COLO829 (cell line): ENCODE results near the gene KSR1.

Experiments
- DNase-seq: peaks from one replicate; pipeline ENCODE4 v3.0.0; 2012; ENCODE audit warnings: low spot score

Gene KSR1

GRCh38 chr17:27550974-27551505, 94.8 kb downstream of the KSR1 start:
- no peak for DNase-seq

DNA sequence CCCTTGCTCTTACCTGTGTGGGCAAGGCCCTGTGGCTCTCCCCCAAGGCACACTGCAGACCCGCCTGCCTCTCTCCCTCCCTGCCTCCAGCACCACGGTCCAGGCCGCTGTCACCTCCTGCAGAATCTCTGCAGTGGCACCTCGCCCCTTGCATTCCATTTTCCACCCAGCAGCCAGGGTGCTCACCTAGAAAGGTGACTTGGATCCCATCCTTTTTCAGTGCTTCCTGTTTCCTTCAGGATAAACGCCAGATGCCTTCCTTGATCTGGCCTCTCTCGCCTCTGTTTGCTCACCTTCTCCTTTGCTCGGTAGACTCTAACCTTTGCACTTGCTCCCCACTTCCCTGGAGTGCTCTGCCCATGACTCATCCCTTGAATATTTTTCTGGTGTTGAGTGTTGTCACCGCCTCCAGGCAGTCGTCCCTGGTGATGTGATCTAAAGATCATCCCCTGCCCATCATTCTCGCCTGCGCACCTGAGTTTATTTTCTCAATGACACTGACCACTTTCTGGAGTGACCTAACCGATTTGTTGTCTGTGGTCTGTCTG, 95.5 kb downstream of the KSR1 start:
- DNase-seq, result no peak

DNA sequence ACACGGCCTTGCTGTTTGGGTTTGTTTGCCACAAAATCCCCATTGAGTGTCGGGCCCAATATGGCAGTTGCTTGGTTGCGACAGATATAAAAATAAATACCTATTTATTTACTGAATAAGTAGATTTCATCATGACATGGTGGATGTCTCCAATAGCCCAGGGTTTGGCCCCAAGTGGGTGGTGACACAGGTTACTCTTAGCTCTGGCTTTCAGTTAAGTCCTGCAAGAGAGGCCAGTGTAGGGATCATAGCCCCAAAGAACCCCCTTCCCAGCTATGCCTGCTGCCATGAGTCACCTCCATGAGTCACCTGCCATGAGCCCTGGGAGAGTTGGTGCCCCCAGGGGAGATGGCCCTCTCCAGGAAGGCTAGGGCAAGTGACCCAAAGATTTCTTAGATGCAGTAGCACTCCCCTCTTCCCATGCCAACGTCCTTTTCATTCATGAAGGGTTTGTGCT, 96.1 kb downstream of the KSR1 start:
- DNase-seq, result no peak

GRCh38 chr17:27553019-27553511, 96.8 kb downstream of the KSR1 start:
- DNase-seq, result no peak

- DNase-seq, result no peak
These were observed 97.9 kb downstream of the KSR1 start for GRCh38 chr17:27554152-27554551.

DNA sequence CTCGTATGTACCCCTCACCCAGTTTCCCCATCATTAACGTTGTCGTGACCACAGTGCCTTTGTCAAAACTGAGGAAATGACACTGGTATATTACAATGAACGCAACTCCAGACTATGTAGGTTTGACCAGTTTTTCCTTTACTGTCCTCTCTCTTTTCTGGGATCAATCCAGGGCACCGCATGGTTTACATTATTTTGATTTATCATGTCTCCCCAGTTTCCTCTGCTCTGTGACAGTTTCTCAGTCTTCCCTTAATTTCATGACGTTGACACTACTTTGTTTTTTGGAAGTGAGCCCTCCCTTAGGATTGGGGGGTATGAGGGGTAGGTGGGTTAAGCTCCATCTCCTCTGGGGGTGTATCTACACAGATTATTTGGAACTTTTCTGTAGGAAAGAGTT, 98.7 kb downstream of the KSR1 start:
- no peak for DNase-seq

- DNase-seq, result no peak
These were observed 99.1 kb downstream of the KSR1 start for GRCh38 chr17:27555339-27555738.

GRCh38 chr17:27558341-27558740, 102.1 kb downstream of the KSR1 start:
- DNase-seq, result no peak

- no peak for DNase-seq
These were observed 102.7 kb downstream of the KSR1 start for GRCh38 chr17:27558842-27559505.

- no peak for DNase-seq
These were observed 103.5 kb downstream of the KSR1 start for GRCh38 chr17:27559506-27560481.

GRCh38 chr17:27560668-27561067, 104.4 kb downstream of the KSR1 start:
- no peak for DNase-seq

- no peak for DNase-seq
These were observed 106.7 kb downstream of the KSR1 start for GRCh38 chr17:27562777-27563455.

DNA sequence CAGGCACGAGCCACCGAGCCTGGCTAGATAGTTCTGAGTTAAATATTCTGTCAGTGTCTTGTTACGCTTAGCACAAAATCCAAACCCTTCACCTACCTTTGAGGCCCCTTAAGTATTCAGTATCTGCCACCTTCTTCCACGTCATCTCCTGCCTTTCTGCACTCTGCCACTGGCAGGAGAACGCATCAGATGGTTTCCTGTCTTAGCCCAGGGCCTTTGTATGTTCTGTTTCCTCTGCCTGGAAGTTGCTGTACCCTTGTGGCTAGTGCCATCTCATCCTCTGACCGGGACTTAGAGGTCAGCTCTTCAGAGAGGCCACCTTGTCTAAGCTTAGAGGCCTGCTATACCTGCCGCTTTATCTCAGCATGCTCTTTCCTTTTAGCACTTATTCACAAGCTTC, 107.3 kb downstream of the KSR1 start:
- no peak for DNase-seq

DNA sequence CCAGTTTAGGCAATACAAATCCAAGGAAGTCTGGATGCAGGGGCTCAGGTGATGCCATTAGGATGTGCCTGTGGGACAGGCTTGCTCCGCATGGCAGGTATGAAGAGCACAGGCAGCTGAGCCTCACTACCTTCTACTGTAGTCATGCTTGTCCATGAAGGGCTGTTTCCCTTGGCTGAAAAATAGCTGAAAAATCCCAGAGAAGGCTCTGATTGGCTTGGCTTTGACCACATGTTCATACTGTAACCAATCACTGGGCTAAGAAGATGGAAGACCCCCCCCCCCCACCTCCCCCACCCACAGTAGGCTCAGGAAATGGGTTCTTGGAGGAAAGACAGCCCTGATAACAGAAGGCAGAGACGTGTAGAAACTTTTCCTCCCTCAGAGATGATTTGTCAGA, 108.2 kb downstream of the KSR1 start:
- no peak for DNase-seq

GRCh38 chr17:27565874-27566670, 109.8 kb downstream of the KSR1 start:
- no peak for DNase-seq

DNA sequence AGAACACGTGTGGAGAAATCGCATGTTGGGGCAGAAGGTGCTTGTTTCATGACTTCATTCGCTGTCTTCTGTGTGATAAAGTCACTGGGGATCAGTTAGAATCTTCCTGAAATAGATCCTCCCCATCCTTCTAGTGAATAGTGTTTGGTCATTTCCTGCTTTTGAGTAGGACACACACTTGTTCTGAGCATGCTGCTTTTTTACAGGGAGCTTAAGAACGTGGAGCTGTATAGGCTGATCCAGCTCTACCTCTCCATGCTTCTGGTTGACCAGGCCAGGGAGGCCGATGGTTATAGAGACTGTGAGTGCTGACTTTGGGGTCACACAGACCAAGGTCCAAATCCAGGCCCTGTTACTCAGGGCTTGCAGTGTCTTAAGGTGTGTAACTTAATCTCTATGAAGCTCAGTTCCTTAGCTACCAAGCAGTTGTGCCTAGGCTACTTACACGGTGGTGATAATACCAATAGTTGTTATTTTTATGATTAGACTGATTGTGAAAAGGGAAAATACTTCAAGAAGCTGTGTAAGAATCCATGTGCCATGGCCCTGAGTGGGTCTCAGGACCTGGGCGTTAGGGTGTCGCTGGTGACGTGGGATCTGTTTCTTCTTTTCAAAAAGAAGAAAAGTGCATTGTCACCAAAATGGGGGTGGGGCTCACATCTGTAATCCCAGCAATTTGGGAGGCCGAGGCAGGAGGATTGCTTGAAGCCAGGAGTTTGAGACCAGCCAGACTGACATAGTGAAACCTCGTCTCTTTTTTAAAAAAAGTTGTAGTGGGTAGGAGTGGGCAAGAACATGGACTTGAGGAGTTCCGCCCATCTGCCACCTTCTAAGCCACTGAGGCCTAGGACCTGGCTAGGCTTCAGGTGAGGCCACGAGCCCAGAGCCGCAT, 110.7 kb downstream of the KSR1 start:
- DNase-seq, result no peak

GRCh38 chr17:27567563-27567859, 111.3 kb downstream of the KSR1 start:
- DNase-seq, result no peak

DNA sequence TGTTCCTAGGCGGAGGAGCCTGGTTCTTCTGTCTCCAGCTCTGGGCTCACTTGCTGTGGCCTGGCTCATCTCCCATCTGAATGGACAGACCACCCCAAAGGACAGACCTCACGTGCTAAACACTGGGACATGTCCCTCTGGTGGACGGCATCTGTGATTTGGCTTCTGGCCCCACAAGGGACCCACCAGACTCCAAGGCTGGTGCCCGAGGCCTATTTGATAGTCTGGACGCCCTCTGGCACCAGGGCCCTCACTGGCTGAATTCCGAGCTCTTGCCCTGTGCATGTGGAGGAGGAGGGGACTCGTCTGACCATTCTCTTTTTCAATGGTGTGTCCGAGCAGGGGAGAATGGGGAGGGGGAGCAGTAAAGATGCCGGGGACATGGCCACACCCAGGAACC, 112.0 kb downstream of the KSR1 start:
- DNase-seq, result no peak

DNA sequence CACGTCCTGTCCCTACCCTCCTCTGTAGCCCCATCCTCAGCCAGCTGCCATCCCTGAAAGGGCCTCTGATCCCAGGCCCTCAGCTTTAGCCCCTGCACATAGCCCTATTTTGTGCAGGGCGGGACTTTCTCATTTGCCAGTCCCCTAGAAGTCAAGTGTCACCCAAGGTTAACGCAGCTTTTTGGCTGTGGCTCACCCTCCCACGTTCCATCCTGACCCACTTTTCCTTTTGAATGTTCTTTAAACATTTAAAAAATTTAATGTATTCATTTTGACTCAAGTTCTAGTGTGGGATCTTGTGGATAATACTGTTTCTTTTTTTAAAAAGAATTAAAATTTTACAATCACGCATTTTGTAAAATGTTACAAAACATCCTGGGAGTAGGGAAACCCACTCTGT, 112.6 kb downstream of the KSR1 start:
- no peak for DNase-seq

GRCh38 chr17:27569257-27569722, 113.0 kb downstream of the KSR1 start:
- DNase-seq, result no peak
